ENCODE measurements around the gene FASTKD3.
A peak's percentile ranks its signal among the peaks of the same experiment; 100 is the strongest.

Gene FASTKD3

DNA sequence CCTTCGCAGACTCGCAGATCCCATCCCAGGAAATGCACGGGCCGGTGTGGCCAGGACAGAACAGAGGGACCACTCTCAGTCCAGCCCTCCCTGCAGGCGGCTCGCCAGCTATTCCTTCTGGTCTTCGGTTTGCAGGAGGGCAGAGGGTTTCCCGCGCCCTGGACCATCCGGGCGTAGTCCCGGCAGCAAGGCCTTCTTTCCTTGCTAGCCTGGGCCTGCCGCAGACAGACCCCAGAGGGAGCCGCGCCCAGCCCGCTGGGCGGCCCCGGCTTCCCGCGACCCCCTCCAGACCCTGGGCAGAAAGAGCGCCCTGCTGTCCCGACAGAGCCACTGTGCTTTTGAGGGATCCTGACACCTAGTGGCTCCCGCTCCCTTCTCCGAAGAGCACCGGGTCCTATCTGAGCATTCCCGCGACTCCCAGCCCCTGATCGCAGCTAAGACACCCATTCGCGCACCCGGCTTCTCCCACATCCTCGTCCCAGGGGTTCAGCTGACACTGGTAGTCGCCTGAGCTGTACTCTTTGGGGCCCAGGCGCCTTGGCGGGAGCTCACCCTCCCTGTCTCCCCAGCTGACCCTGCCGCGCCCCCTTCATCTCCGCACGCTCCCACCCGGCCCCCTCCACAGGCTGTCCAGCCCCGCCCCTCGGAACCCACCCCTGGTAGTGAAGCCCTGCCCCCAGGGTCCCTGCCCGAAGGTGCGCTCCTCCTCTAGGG, 19.0 kb downstream of the FASTKD3 start:
- DNase-seq = no peak

DNA sequence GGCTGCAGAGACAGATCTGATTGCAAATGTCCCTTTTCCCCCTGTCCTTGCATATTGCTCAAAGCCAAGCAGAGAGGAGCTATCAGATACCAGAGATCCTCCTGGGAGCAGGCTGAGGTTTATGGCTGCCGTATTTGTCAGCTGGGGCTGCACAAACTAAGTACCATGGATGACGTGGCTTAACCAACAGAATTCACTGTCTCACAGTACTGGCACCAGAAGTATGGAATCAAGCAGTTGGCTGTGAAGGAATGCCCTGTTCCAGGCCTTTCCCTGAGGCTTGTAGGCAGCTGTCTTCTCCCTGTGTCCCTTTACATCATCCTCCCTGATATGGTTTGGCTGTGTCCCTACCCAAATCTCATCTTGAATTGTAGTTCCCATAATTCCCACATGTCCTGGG, 20.5 kb downstream of the FASTKD3 start:
- no peak for DNase-seq

DNA sequence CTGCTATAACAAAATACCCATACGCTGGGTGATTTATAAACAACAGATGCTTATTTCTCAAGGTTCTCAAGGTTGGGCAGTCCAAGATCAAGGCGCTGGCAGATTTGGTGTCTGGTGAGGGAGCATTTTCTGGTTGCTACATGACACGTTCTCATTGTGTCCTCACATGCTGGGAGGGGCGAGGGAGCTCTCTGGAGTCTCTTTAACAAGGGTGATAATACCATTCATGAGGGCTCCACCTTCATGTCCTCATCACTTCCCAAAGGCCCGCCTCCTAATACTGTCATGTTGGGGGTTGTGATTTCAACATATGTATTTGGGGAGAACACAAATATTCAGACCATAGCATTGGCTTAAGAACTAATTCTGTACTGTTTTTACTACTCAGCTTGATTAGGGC, 22.5 kb downstream of the FASTKD3 start:
- no peak for DNase-seq

DNA sequence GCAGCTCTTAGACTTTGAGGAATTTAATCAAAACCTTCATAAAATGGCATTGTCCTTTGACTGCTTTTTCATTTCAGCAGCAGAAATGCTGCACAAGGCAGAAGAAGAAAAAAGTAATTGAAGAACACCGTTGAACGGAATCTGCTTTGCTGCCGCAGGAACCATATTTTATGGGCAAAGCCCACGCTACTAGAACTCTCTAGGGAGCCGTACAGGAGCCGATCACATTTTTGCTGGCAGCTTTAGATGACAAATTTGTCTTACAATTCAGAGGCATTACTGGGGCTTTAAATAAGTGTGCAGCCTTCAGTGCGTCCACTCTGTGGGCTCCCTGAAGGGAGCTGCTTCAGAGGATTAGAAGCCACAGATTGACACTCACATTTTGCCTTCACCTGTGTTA, 23.3 kb downstream of the FASTKD3 start:
- DNase-seq = no peak

DNA sequence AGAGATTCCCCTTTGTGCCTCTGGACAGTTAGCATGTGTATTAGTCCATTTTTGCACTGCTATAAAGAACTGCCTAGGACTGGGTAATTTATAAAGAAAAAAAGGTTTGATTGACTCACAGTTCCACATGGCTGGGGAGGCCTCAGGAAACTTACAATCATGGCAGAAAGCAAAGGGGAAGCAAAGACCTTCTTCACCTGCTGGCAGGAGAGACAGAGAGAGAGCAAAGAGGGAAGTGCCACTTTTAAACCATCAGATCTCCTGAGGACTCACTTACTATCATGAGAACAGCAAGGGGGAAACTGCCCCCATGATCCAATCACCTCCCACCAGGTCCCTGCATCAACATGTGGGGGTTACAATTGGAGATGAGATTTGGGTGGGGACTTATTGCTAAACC, 23.9 kb downstream of the FASTKD3 start:
- no peak for DNase-seq

DNA sequence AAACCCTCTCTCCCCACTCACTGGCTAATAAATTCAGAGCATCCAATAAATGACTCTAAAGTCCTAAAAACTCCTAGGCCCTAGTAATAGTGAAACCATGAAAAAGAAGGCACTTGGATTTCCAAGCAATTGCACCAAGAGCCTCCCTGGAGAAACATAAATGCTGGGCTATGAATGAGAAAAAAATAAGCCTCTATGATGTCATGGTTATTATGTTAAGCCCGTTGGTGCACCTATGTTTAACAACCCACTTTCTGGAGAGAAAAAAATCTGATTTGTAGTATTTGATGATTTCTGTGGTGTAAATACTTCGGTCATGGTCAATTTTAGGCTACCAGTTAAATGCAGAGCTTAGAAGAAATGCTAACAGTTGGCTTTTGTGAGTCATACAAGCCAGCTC, 26.3 kb downstream of the FASTKD3 start:
- no peak for DNase-seq

DNA sequence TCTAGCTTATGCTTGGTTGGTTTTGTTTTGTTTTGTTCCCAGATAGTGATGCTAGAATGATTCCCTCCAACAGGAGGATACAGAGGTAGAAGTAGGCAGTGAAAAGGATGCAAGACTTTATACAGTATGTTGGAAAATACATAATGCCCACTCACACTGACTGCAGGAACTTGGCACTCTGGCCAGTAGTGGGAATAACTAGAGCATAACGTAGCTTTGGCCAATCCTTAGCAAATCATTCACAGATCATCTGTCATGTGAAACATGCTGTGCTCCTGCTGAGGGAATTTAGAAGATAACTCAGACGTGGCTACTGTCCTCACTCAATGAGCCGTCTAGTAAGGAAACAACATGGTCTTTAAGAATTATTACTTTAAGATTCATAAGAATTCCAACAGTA, 31.4 kb downstream of the FASTKD3 start:
- no peak for DNase-seq

DNA sequence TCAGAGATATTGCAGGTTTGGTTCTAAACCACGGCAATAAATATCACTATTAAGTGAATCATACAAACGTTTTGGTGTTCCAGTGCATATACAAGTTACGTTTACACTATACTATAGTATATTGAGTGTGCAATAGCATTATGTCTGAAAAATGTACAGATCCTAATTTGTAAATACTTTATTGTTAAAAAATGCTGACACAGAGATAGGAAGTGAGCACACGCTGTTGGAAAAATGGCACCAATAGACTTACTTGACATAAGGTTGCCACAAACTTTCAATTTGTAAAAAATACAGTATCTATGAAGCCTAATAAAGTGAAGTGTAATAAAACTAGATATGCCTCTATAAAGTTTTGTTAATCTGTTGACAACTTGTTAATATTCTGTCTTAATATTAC, 33.8 kb downstream of the FASTKD3 start:
- DNase-seq = no peak

DNA sequence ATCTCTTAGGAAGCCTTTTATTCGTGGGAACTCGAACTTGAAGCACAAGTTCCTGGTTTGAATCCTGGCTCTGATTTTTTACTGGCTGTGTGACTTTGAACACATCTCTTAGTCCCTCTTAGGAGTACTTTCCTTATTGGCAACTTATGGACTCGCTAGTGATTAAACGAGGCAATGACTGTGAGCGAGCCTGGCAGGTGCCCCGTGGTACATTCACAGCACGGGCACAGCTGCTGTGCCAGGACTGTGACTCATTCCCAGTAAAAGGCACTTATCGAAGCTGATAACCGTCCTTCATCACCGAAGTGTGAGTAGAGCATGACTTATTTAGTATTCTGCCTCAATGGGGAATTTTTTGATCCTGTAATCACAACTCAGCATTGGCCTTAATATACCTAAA, 40.6 kb downstream of the FASTKD3 start:
- no peak for DNase-seq

DNA sequence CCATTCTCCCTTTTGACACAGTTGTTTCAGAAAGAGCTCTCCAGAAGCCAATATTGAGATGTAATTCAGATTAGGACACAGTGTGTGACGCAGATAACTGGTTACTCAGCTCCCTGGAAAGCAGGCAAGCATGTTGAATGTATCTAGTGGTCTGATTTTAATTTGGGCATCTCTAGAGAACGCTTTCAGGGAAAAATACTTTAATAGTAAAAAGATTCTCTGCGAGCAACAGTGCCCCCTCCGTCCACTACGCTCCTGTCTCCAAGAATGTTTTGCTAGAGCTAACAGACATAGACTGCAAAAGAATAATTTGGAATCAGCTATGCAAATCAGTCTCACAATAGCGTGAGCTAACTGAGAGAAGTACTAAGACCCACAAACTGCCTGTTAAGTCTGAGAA, 41.2 kb downstream of the FASTKD3 start:
- no peak for DNase-seq

DNA sequence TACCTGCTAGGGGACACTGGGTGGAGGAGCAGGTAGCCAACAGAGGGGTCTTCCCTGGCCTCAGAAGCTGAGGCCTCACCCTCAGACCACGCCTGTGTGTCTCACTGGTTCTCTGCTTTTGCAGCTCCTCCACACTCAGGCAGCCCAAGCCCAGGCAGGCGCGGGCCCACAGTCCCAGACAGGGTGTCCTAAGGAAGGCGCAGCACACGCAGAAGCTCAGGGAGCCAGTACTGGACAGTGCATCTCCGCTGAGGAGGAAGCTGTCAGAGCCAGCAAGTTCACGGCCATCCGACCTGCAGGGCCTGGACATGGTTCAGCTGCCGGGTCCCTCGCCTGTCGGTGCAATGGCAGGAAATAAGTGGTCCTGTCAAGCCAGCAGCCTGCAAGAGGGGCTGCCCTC, 43.2 kb downstream of the FASTKD3 start:
- no peak for DNase-seq

DNA sequence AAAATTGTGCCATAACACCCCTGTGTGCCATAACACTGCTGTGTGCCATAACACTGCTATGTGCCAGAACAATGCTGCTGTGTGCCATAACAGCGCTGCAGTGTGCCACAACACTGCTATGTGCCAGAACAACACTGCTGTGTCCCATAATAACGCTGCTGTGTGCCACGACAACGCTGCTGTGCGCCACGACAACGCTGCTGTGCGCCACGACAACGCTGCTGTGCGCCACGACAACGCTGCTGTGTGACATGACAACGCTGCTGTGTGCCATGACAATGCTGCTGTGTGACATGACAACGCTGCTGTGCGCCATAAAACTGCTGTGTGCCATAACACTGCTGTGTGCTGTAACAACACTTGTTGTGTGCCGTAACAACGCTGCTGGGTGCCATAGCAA, 43.8 kb downstream of the FASTKD3 start:
- no peak for DNase-seq

DNA sequence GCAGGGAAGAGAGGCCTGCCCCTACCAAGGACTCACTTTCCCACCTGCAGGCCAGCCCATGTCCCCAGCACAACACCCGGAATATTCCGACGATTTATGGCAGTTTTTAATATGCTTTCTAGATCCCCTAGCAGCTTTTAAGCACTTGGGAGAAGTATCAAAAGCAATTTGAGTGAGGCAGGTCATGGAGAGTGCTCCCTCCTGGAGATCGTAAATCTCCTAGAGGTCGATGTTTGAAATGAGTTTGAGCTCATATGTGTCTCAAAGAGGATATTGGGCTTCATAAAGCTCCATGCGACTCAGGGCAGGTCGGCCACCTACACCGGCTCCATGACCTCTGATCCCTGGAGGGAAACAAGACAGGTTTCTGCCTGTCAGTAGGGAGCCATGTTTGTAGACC, 45.2 kb downstream of the FASTKD3 start:
- no peak for DNase-seq

DNA sequence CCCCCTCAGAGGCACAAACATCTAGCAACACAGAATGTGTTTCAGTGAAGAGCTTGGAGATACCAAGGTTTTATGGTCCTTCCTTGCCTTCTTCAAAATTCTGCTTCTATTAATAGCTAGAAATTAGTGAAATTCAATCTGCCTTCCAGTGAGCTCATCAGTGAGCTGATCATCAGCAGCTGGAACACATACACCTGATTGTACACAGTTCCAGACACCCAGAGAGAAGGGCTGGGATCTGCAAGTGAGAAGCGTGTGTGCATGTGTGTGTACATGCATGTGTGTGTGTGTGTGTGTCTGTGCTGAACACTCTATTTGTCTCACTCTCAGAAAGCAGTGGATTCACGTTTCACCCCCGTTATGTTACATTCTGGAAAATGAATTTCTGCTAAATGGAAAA, 46.4 kb downstream of the FASTKD3 start:
- DNase-seq = no peak

DNA sequence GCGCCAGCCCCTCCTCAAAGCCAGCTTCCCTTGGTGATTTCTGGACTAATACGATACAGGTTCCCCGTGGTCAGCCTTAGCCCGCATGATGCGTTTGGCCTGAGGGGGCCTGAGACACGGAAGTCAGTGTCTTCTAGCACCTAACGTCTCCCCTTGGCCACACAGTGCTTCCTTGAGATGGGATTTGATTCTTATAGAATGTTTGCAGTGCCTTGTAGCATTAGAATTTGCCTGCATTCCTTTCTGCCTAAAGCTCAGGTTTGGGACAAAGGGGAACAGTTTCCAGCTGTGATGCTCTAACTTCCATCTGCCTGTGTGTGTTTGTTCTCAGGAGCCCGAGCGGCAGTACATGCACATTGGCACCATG, 52.3 kb downstream of the FASTKD3 start:
- DNase-seq = no peak

DNA sequence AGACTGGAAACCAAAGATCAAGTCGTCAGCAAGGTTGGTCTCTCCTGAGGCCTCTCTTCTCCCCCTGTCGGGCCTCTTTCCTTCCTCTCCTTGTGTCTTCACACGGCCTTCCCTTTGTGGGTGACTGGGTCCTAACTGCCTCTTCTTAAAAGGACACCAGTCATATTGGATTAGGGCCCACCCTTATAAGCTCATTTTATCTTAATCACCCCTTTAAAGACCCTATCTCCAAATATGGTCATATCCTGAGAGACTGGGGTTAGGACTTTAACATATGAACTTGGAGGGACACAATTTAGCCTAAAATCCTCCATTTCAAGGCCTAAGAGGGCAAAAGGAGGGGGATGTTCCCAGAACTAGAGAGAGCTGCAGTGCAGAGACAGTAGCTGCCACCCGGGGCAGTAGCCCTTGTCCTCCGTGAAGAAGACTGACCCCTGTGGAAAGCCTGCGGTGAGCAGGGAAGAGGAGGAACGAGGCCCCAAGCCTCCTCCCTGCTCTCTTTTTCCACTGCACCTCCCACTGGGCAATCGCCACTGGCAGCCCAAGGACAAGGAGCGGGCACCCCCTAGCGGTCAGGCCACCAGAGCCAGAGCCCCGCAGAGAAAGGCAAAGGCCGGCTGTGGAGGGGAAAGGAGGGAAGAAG, 52.8 kb downstream of the FASTKD3 start:
- peak in 4 of 5 experiments; percentile 39 to 53 (median 47) for DNase-seq

DNA sequence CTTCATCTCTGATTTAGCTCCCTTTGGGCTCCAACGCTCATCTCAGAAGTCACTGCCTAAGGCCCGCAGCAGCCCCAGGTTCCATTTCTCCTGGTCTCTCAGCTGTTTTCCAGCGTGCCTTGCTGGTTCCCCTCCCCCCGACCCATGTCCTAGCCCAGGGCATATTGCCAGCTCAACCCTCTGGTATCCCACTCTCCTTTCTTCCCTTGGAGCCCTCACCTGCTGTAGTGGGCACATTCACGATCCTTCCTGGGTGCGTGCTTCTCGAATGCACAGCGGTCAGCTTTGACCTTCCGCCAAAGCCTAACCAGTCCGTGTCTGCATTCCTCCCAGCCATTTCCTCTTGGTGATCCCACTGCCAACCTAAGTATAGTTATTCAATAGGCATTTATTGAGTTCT, 54.0 kb downstream of the FASTKD3 start:
- no peak for DNase-seq

DNA sequence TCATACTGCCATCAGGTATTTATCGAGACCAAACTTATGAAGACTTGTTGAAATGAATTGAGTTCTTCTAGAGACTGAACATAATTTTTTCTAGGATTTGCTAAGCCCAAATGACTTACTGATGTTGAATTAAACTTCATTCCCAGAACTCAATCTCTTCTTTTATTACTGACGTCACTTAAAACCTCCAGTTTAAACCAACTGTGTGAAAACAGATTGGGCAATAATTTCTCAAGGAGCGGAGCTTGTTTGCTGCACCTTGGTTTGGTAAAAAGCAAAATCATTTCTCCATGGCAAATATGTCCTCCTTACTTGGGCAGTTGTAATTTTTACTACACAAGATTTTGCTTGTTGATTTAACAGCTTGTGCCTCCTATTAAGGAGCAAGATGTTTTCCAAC, 55.3 kb downstream of the FASTKD3 start:
- DNase-seq = no peak

DNA sequence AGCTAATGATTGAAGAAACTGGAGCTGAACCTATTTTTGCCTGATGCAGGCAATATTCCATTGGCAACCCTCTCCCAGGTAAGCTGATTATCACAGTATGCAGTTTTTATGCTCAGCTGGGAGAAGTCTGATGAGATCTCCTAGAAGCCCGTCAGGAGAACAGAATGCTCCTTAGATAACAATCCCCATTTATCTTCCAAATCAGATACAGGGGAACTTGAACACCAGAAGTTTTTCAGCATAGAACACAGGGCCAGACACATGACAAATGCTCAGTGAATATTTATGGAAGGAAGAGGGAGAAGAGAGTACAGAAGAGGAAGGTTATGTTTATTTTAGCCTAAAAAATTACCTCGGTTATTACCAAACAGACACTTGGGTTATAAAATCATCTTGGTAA, 55.8 kb downstream of the FASTKD3 start:
- no peak for DNase-seq

DNA sequence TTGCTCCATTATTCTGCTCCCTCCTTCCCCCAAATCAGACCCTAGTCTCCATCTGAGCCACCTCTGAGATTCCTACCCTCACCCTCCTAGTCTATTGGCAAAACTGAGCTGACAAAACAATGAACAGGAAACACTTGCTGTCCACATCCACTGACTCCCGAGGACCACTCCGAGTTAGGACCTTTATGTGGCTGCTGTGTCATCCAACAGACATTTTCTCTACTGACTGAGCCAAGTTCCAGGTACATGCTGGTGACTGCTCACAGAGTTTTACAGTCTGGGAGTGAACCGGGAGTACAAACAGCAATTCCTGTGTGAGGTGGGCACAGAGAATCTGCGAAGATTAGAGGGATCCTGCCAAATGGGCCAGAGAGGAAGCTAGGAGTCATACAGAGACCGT, 57.1 kb downstream of the FASTKD3 start:
- DNase-seq = no peak
